GM19025 (cell line): Measurements from ENCODE around the gene LEPROT.

Experiments
- ATAC-seq: cut with Tn5 transposase; IDR thresholded peaks from one replicate; pipeline ENCODE4 v1.9.1; 2021; ENCODE audit warnings: mild to moderate bottlenecking, low read depth, moderate library complexity; ENCODE audit not compliant: unreplicated experiment

Gene LEPROT

DNA sequence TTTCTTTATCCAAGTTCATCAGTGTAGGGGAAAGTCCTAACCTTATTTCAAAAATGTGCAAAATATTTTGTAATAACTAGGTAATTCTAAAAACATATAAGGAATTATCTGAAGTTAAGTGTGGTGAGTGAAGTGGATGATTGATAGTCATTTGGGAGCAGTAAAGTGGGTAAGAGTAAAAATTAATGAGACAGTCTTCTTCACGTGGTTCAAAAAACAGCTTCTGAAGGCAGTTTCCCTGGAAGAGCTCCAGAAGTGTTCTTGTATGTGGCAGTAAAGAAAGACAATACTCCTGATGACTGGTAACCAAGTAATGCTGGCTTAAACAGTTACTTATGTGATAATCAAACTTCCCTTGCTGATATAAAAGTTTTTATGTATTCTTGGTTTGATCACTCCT lies 50.3 kb downstream of the LEPROT start:
- ATAC-seq = no peak

DNA sequence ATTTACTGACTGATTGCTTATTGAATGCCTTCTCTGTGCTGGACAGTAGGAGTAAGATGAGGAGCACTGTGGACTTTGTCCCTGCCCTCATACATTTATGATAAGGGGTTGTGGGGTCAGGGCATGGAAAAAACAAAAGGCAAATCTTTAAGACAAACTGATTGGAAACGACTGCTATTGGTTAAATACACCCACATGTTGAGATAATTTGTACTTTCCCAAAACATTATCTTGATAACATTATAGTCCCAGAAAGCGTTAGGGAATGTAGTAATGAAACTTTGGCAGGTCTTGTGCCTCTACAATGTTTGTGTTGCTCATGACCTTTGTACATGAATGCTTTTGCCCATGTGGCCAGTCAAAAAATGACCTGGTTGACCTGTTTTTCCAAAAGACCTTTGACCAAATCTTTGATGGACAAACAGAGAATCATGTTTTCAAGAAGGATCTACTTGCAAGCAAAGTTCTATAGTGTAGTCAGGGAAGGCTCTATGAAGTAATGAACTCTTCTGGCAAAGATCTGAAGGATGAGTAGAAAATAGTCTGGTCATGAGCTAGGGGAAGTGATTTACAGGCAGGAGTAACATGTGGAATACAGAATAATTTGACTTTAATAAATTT lies 50.9 kb downstream of the LEPROT start:
- ATAC-seq = no peak

DNA sequence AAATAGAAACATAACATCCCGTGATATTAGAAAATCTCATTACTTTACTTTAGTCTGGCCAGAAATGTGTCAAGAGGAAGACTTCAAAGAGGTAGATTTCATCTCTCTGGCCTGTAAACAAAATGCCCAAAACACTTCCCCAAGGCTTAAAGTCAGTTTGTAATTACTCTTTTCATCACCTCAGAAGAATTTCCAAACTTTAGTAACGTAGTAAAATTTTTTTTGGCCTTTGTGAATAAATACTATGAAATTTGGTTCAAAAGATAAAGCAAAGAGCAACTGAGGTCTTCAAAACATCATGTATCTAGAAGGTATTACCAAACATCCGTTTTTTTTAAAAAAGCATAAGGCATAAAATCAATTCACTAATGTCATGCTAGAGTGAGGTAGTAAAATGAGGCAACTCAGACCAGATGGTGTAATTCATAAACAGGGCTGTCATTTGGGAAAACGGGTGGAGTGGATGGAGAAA lies 51.4 kb downstream of the LEPROT start:
- no peak for ATAC-seq

- ATAC-seq = no peak
Observed at GRCh38 chr1:65476327-65476726, 55.9 kb downstream of the LEPROT start.

DNA sequence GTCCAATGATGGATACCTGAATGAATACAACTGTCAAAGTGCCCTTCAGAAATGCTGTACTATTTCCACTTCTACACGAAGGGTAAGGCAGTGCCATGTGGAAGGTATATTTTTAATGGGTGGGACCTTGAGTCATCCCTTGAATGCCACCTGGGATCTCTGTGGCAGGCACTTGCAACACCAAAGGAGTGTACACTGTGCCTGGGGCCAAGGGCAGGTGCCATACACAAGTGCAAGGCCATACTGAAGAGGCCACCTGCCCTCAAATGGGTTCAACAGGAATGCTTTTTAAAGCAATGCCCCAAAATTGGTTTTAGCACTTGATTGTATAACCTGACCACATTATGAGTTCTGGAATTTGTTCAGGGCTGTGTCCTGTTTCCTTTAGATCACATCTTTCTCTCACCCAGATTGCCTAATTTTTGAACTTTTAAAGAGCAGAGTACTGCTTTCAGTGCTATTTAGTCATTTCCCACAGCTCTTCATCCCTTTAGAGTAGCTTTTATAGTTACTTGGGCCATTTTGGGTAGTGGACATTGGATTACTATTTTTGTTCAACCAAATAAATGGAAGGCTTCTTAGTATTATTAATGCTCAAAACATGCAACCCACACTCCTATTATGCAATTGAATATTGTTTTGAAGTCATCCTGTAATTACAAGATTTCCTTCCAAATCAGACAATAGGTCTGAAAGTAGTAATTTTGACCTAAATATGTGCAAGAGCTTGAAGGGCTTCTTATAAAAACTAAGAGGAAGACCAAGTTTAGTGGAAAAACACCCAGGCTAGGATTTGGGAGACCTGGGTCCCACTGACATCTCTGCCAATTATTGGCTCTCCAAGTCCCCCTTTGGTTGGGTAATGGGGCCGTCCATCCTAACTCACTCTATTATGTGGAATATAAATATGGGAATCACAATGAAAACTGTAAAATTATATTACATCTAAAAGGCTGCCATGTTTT lies 57.2 kb downstream of the LEPROT start:
- ATAC-seq = no peak

- ATAC-seq = no peak
Observed at GRCh38 chr1:65478379-65479026, 58.0 kb downstream of the LEPROT start.

GRCh38 chr1:65479554-65480204 lies 59.2 kb downstream of the LEPROT start:
- no peak for ATAC-seq

- no peak for ATAC-seq
Observed at GRCh38 chr1:65480684-65481405, 60.4 kb downstream of the LEPROT start.

DNA sequence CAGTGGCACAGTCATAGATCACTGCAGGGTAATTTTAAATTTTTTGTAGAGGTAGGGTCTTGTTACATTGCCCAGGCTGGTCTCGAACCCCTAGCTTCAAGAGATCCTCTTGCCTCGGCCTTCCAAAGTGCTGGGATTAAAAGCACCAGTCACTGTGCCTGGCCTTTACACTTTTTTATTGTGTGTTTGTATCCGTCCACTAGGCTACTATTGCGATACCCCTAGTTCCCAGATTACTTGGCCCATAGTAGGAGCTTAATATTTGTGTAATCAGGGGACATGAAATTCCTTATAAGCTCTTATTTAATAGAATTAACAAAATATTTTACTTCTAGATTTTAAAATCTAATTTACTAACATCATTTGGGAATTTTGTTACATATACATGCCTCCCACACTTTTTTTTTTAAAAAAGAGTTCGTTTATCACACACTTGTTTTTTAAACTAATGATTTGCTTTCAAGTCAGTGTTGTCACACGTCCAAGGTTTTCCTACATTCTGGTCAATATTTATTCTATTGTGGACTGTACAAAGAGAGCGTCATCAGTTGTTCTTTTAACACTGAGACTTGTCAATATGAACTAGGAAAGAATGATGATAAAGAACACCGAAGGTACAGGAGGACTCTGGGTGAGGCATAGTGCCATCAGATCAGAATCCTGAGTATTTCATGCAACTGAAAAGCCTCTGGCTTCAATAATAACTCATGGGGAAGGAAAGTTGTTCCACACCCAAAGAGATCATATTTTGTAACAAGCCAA lies 63.7 kb downstream of the LEPROT start:
- no peak for ATAC-seq
